Fibroblast of the aortic adventitia (primary cell): ENCODE data around the gene SLC22A4. TPM values are rescaled to one million over a fixed set of nuclear protein-coding genes. Genes with fewer than 3 reads are reported as not detected.
A peak's percentile ranks its signal among the peaks of the same experiment; 100 is the strongest.

ENCODE experiments used
- DNase-seq: peaks from one replicate; pipeline ENCODE4 v3.0.0-alpha.2; 2010; ENCODE audit warnings: low read depth
- H3K4me3 ChIP-seq: 2 replicates; pipeline ENCODE4 v1.5.1; 2011; ENCODE audit warnings: low read depth, mild to moderate bottlenecking, control low read depth, low read length, moderate library complexity
- CTCF ChIP-seq: IDR thresholded peaks from 2 replicates; pipeline ENCODE4 v1.5.1; 2011; ENCODE audit warnings: mild to moderate bottlenecking, low read length, control low read depth, inconsistent platforms; ENCODE audit not compliant: insufficient read depth
- total RNA-seq: library from RNA; depleted of rRNA; stranded (reverse); fragments of >200 nt; gene quantifications from 2 replicates; pipeline ENCODE4 v1.2.3, GENCODE V29; 2012; ENCODE audit warnings: low replicate concordance

The SLC22A4 gene
- total RNA-seq, 1 donor: 5.7 TPM

- TF ChIP-seq CTCF: no peak
- DNase-seq: no peak
- no peak overlapping the region for H3K4me3 ChIP-seq
Measured at GRCh38 chr5:132271251-132272246, 22.6 kb upstream of the SLC22A4 start.

- peak; percentile 59 for DNase-seq
- TF ChIP-seq CTCF: peak; percentile 81
- H3K4me3 ChIP-seq: no peak overlapping the region
Measured at GRCh38 chr5:132272311-132273210, 21.6 kb upstream of the SLC22A4 start.

GRCh38 chr5:132273631-132274030, 20.6 kb upstream of the SLC22A4 start:
- TF ChIP-seq CTCF: no peak
- no peak for DNase-seq
- H3K4me3 ChIP-seq: no peak overlapping the region

GRCh38 chr5:132274050-132274792, 20.0 kb upstream of the SLC22A4 start:
- no peak for DNase-seq
- H3K4me3 ChIP-seq: no peak overlapping the region
- TF ChIP-seq CTCF: no peak

GRCh38 chr5:132275367-132276220, 18.6 kb upstream of the SLC22A4 start:
- H3K4me3 ChIP-seq: no peak overlapping the region
- TF ChIP-seq CTCF: no peak
- DNase-seq: no peak
